Fibroblast of lung (primary cell): ENCODE results near the gene BCAN. TPM values are rescaled to one million over a fixed set of nuclear protein-coding genes. Genes with fewer than 3 reads are reported as not detected.

Experiments
- DNase-seq, 2 donors: peaks; one replicate each; pipeline versions ENCODE4 v3.0.0 to v3.0.0-alpha.2; 2010; ENCODE audit warnings: low read depth in 2 of 2
- H2AFZ ChIP-seq: 2 replicates; pipeline ENCODE4 v1.5.1; 2012; ENCODE audit warnings: low read length, control low read depth, inconsistent platforms
- H3K27ac ChIP-seq: 2 replicates; pipeline ENCODE4 v1.5.1; 2011; ENCODE audit warnings: low read length, control low read depth; ENCODE audit not compliant: insufficient read depth
- H3K27me3 ChIP-seq: 2 replicates; pipeline ENCODE4 v1.5.1; 2011; ENCODE audit warnings: mild to moderate bottlenecking, low read length; ENCODE audit not compliant: control insufficient read depth, insufficient read depth
- H3K36me3 ChIP-seq: 2 replicates; pipeline ENCODE4 v1.5.1; 2011; ENCODE audit warnings: low read length; ENCODE audit not compliant: control insufficient read depth, insufficient read depth
- H3K4me1 ChIP-seq: 2 replicates; pipeline ENCODE4 v1.5.1; 2011; ENCODE audit warnings: low read length; ENCODE audit not compliant: control insufficient read depth, insufficient read depth; ENCODE audit errors: extremely low read depth
- H3K4me2 ChIP-seq: 2 replicates; pipeline ENCODE4 v1.5.1; 2011; ENCODE audit warnings: low read length, control low read depth; ENCODE audit not compliant: insufficient read depth; ENCODE audit errors: extremely low read depth
- H3K4me3 ChIP-seq, 4 experiments: fragments of 200-600 bp in 1 of 4; sonication (generic) in 1 of 4; replicated peaks in 1 of 4; 2 replicates each; pipeline ENCODE4 v1.5.1; 2011 to 2016; ENCODE audit warnings: low read length in 4 of 4, low read depth in 3 of 4, mild to moderate bottlenecking in 3 of 4, control low read depth in 2 of 4, inconsistent platforms in 1 of 4, mixed read lengths in 1 of 4; ENCODE audit not compliant: insufficient read depth in 1 of 4; ENCODE audit errors: control extremely low read depth in 1 of 4
- H3K79me2 ChIP-seq: 2 replicates; pipeline ENCODE4 v1.5.1; 2012; ENCODE audit warnings: mild to moderate bottlenecking, low read length, inconsistent platforms; ENCODE audit not compliant: control insufficient read depth, insufficient read depth
- H3K9ac ChIP-seq: 2 replicates; pipeline ENCODE4 v1.5.1; 2011; ENCODE audit warnings: mild to moderate bottlenecking, low read length, control low read depth; ENCODE audit not compliant: insufficient read depth
- H3K9me3 ChIP-seq: 2 replicates; pipeline ENCODE4 v1.5.1; 2012; ENCODE audit warnings: low read depth, low read length; ENCODE audit not compliant: control insufficient read depth, insufficient read depth
- H4K20me1 ChIP-seq: 2 replicates; pipeline ENCODE4 v1.5.1; 2011; ENCODE audit warnings: low read length; ENCODE audit not compliant: control insufficient read depth, insufficient read depth; ENCODE audit errors: extremely low read depth
- CTCF ChIP-seq, 2 donors: IDR thresholded peaks in 1 of 2; conservative IDR thresholded peaks in 1 of 2; 1 replicate in 1 of 2; 2 replicates in 1 of 2; pipeline ENCODE4 v1.5.1; 2011 to 2012; ENCODE audit warnings: low read length in 2 of 2, control low read depth in 1 of 2, inconsistent platforms in 1 of 2, low read depth in 1 of 2, mild to moderate bottlenecking in 1 of 2
- EZH2 ChIP-seq: IDR thresholded peaks from 2 replicates; pipeline ENCODE4 v1.5.1; 2012; ENCODE audit warnings: low read length, control low read depth, mild to moderate bottlenecking; ENCODE audit errors: missing control alignments
- polyA plus RNA-seq, 2 donors: library from polyadenylated mRNA; depleted of rRNA in 1 of 2; stranded (reverse) in 1 of 2; unstranded in 1 of 2; fragments of >200 nt; gene quantifications; 2 replicates each; pipeline ENCODE4 v1.2.1, GENCODE V29; 2011 to 2012; ENCODE audit warnings: missing spikeins in 1 of 2
- total RNA-seq: library from RNA; depleted of rRNA; stranded (reverse); fragments of >200 nt; gene quantifications from 2 replicates; pipeline ENCODE4 v1.2.1, GENCODE V29; 2014

Gene BCAN
- total and polyA plus RNA-seq, 2 donors (not counting 1 experiment from before 2014, with no cell fraction given): 0.03 TPM; not detected in 1

DNA sequence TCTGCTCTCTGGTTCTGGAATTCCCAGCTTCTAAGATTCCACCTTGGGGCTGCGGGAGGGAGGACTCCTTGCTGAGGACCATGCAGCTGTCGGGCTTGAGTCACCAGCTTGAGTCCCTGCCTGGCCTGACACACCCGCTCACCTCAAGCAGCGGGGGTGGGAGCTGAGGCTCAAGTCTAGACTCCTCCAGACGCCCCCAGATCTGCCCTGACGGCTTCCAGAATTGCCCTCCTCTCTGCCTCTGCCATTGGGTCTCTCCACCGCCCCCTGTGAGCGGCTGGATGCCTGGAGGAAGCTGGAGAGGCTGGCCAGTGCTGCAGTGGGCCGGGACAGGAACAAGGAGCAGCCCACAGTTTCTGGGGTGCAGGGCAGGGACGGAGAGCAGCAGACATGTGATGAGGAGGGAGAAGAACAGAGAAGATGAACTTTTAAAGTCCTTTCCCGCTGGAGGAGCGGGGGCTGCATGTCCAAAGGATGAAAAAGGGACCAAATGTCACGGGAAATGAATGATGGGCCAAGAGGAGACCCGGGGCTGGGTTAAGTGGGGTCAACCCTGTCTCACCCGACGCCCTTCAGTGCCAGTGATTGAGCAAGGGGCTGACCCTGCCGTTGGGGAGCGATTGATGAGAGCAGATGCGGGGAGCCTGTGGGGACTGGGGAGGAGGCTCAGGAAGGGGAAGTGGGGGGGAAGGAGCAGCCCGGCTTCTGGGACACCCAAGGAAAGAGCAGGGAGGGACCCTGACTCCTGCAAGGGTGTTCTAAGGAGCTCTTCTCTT, 49.9 kb downstream of the BCAN start:
- Histone ChIP-seq H3K36me3 (no peaks in the 10 kb centered on the region), H3K4me2 (no peak overlapping the region), H2AFZ (no peak overlapping the region), H3K27ac (no peak overlapping the region), H3K4me1 (peaks cover 15% of the 10 kb centered on the region), H3K79me2 (no peaks in the 10 kb centered on the region), H4K20me1 (no peaks in the 10 kb centered on the region), H3K27me3 (no peaks in the 10 kb centered on the region), H3K9me3 (no peaks in the 10 kb centered on the region), H3K4me3 (no peak overlapping the region), H3K9ac (no peak overlapping the region)
- peak in 1 of 2 donors; percentile 69 for DNase-seq
- TF ChIP-seq EZH2: no peak
- peak; percentile 12 to 36 for TF ChIP-seq CTCF (conservative IDR thresholded peaks at IDR 0.05 in 1 of 2, IDR thresholded peaks at IDR 0.05 in 1 of 2; ENCODE audit: low read depth in 1 of 2, low read length in 2 of 2)

GRCh38 chr1:156692441-156692924, 50.6 kb downstream of the BCAN start:
- no peaks in the 10 kb centered on the region for H3K79me2 ChIP-seq
- TF ChIP-seq CTCF (conservative IDR thresholded peaks at IDR 0.05 in 1 of 2, IDR thresholded peaks at IDR 0.05 in 1 of 2; ENCODE audit: low read depth in 1 of 2, low read length in 2 of 2) (no peak), EZH2 (no peak)
- no peaks in the 10 kb centered on the region for H3K36me3 ChIP-seq
- DNase-seq: no peak
- H3K9me3 ChIP-seq: no peaks in the 10 kb centered on the region
- no peak overlapping the region for H3K9ac ChIP-seq
- no peaks in the 10 kb centered on the region for H3K27me3 ChIP-seq
- no peak overlapping the region for H2AFZ ChIP-seq
- no peak overlapping the region for H3K4me2 ChIP-seq
- no peak overlapping the region for H3K4me3 ChIP-seq
- peaks cover 15% of the 10 kb centered on the region for H3K4me1 ChIP-seq
- H3K27ac ChIP-seq: no peak overlapping the region
- no peaks in the 10 kb centered on the region for H4K20me1 ChIP-seq

DNA sequence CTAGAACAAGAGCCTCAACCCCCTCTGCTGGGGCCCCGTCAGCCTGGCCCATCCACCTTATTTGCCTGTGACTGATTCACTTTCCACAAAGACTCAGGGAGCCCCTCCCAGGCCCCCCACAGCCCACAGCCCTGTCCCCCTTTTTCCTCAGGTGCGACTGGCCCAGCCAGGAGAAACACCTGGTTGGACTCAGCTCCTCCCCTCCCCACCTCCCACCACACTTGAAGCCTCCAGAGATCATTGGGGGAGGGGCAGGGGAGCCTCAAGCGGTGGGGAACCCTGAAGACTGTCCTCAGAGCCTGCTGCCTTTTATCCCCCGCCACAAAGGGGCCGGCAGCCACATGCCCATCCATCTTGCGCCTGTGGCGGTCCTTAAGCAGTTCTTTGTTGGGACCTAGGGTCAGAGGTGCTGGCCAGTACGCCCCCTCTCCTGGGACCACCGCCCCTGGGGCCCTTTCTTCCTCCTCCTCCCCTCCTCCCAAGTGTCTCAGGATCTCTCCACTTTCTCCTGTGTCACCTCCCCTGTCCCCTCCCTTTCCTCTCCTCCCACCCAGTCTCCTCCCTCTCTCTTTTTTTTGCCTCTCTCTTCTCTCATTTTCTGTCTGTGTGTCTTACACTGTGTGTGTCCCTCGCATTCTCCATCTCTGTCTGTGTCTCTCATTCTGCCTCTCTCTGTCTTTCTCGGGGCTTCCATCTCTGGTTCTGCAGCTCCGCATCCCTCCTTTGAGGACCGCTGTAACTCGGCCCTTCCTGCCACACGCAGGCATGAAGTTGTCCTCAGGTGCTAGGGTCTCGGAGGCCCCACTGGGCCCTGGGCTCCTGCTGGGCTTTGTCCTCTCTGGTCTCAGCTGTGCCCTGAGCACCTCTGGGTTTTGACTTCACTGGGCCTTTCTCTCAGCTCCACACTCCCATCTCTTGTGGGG, 51.3 kb downstream of the BCAN start:
- Histone ChIP-seq H3K27me3 (no peaks in the 10 kb centered on the region), H3K9me3 (no peaks in the 10 kb centered on the region), H3K4me3 (no peak overlapping the region), H2AFZ (no peak overlapping the region), H3K4me1 (peaks cover 15% of the 10 kb centered on the region), H3K36me3 (no peaks in the 10 kb centered on the region), H3K79me2 (no peaks in the 10 kb centered on the region), H3K4me2 (no peak overlapping the region), H3K9ac (no peak overlapping the region), H4K20me1 (no peaks in the 10 kb centered on the region), H3K27ac (no peak overlapping the region)
- TF ChIP-seq EZH2: no peak
- TF ChIP-seq CTCF (conservative IDR thresholded peaks at IDR 0.05 in 1 of 2, IDR thresholded peaks at IDR 0.05 in 1 of 2; ENCODE audit: low read depth in 1 of 2, low read length in 2 of 2): no peak
- no peak for DNase-seq
